ENCODE data around the gene NEIL3. TPM values are rescaled to one million over a fixed set of nuclear protein-coding genes. Genes with fewer than 3 reads are reported as not detected.

Gene NEIL3
- total and polyA plus RNA-seq, 9 of the 15 experiments (the other 6 are each of a cell fraction or from before 2014, with no cell fraction given) = 2.7 to 23.3 (median 12.9) TPM

DNA sequence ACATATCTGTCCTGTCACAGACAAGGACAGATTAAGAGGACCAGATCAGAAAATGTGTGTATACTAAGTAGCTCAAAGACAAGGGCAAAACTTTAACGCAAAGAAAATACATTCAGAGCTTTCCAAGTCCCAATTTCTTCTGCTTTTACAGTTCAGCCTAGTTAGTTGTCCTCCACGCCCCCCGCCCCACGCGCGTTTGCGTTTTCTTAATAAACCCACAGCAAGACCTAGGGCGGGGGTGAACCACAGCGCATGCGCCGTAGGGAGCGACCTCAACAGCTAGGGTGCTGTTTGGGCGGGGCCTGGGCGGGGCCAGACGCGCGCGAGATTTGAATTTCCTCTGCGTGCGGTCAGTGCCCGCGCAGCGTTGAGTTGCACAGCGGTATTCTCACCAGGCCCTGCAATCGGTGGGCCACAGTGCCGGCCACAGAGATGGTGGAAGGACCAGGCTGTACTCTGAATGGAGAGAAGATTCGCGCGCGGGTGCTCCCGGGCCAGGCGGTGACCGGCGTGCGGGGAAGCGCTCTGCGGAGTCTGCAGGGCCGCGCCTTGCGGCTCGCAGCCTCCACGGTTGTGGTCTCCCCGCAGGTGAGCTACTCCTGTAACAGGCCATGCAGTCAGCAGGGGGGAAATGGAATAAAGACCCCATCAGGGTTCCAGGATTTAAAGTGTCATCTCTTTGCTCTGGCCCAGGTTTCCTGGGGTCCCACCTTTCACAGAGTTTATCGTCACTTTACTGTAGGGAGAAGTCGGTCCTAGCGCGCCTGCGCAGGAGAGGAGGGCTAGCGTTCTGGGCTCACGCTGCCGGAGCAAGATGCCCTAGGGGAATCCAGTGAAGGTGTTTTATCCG is at the start of gene NEIL3 (continued):
- TF ChIP-seq TOE1 (IDR thresholded peaks at IDR 0.05; ENCODE audit: borderline replicate concordance) (no peak), TOE1 (CRISPR knock-in tag; IDR thresholded peaks at IDR 0.05; ENCODE audit: borderline replicate concordance, low read depth) (no peak), ZNF24 (IDR thresholded peaks at IDR 0.05) (no peak), NCOA2 (IDR thresholded peaks at IDR 0.05; ENCODE audit: partially characterized antibody in 2 of 2) (no peak), E2F3 (CRISPR knock-in tag; IDR thresholded peaks at IDR 0.05) (peak; percentile 81; the same call in 1 of the 2 replicates), IRF2 (CRISPR knock-in tag; IDR thresholded peaks at IDR 0.05) (no peak), ZNF75A (CRISPR knock-in tag; IDR thresholded peaks at IDR 0.05) (no peak), ZSCAN29 (IDR thresholded peaks at IDR 0.05) (no peak), HMG20A (CRISPR knock-in tag; conservative IDR thresholded peaks at IDR 0.05) (no peak), ZNF644 (tag; IDR thresholded peaks at IDR 0.05; ENCODE audit: low read depth) (no peak), SIRT6 (IDR thresholded peaks at IDR 0.05; ENCODE audit: low read depth, low read length) (no peak), EP400 (IDR thresholded peaks at IDR 0.05) (peak; percentile 94), SPI1 (IDR thresholded peaks at IDR 0.05; ENCODE audit: borderline replicate concordance, low read depth, low read length) (no peak), JUNB (CRISPR knock-in tag; conservative IDR thresholded peaks at IDR 0.05) (no peak)
- TF ChIP-seq, protein P1, sequence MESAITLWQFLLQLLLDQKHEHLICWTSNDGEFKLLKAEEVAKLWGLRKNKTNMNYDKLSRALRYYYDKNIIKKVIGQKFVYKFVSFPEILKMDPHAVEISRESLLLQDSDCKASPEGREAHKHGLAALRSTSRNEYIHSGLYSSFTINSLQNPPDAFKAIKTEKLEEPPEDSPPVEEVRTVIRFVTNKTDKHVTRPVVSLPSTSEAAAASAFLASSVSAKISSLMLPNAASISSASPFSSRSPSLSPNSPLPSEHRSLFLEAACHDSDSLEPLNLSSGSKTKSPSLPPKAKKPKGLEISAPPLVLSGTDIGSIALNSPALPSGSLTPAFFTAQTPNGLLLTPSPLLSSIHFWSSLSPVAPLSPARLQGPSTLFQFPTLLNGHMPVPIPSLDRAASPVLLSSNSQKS (CRISPR knock-in tag; IDR thresholded peaks at IDR 0.05) = no peak
- TF ChIP-seq, protein P2, sequence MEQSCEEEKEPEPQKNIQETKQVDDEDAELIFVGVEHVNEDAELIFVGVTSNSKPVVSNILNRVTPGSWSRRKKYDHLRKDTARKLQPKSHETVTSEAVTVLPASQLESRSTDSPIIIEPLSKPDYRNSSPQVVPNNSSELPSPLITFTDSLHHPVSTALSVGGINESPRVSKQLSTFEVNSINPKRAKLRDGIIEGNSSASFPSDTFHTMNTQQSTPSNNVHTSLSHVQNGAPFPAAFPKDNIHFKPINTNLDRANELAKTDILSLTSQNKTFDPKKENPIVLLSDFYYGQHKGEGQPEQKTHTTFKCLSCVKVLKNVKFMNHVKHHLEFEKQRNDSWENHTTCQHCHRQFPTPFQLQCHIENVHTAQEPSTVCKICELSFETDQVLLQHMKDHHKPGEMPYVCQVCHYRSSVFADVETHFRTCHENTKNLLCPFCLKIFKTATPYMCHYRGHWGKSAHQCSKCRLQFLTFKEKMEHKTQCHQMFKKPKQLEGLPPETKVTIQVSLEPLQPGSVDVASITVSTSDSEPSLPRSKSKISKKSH (CRISPR knock-in tag; IDR thresholded peaks at IDR 0.05) = no peak
- TF ChIP-seq, protein P3, sequence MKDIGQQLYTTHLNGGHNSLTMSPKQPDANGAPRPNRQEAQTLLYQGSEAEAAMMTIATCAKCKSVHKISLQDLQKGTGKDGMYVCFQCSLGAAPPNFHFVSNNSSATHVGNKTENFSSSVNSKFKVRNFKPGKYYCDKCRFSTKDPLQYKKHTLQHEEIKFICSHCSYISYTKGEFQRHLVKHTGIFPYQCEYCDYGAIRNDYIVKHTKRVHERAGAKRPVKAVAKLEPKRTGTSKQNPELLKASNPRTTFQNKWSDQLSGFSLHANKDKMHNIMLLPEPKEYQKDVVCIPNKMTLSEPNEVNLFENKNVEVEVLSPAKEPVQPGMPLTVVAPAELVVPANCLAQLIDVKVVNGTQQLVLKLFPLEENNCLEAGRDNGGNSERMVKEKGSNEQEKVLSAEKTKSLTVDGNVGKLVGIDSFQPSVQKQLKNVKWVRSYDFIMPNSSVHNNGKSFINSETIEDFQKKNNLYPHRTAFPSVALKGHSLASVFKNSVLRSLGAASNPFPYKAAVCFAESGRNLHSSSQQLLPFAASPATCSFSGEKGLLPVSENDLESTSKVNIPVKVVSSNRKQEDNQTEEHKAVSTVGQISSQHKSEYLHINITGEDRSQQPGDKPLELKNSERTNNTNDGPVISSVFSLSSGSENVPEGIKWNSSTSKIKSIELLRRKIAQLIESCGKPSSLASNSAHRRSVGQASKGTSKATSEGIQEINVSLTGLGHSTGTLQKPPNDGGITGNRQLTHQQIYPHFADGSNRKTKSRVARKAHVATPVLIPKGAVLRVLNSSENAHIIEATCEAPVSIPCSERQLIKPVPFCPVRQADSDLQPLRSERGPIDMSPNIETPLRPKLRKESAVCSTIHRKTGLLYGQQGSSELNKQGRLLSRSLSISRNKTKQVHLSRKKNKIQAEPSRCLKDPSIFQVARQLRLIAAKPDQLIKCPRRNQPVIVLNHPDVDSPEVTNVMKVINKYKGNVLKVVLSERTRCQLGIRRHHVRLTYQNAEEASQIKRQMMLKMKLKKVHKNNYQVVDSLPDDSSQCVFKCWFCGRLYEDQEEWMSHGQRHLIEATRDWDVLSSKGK (CRISPR knock-in tag; IDR thresholded peaks at IDR 0.05) = no peak
- TF ChIP-seq, protein P4, sequence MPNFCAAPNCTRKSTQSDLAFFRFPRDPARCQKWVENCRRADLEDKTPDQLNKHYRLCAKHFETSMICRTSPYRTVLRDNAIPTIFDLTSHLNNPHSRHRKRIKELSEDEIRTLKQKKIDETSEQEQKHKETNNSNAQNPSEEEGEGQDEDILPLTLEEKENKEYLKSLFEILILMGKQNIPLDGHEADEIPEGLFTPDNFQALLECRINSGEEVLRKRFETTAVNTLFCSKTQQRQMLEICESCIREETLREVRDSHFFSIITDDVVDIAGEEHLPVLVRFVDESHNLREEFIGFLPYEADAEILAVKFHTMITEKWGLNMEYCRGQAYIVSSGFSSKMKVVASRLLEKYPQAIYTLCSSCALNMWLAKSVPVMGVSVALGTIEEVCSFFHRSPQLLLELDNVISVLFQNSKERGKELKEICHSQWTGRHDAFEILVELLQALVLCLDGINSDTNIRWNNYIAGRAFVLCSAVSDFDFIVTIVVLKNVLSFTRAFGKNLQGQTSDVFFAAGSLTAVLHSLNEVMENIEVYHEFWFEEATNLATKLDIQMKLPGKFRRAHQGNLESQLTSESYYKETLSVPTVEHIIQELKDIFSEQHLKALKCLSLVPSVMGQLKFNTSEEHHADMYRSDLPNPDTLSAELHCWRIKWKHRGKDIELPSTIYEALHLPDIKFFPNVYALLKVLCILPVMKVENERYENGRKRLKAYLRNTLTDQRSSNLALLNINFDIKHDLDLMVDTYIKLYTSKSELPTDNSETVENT (CRISPR knock-in tag; IDR thresholded peaks at IDR 0.05) = 0 out of 2 replicates have a peak, but pooled peaks have one; percentile 23
